LNCAP (cell line): ENCODE data around the gene SERPINE2.

Experiments used
- TF ChIP-seq, protein P1 (sequence below): fragments of 450-650 bp; IDR thresholded peaks from 2 replicates; pipeline ENCODE4 v1.5.1; 2017; ENCODE audit warnings: mild to moderate bottlenecking

Gene SERPINE2

DNA sequence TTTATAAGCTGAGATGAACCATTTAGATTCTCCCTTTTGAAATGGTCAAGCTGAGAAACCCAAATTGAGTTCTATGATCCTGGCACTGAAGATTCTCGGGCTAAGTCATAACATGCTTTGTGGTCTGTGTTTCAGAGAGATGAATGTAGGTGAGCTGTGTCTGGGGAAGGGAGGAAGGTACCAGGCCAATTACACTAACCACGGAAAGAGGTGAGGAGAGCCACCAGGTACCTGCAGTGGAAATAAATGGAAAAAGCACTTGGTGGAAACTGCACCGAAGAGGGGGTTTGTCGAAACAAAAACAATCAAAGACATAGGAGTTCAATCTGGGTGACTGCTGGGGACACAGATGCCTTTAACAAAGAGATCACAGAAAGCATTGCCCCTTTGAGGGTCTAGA, 82.8 kb downstream of the SERPINE2 start:
- TF ChIP-seq, protein P1, sequence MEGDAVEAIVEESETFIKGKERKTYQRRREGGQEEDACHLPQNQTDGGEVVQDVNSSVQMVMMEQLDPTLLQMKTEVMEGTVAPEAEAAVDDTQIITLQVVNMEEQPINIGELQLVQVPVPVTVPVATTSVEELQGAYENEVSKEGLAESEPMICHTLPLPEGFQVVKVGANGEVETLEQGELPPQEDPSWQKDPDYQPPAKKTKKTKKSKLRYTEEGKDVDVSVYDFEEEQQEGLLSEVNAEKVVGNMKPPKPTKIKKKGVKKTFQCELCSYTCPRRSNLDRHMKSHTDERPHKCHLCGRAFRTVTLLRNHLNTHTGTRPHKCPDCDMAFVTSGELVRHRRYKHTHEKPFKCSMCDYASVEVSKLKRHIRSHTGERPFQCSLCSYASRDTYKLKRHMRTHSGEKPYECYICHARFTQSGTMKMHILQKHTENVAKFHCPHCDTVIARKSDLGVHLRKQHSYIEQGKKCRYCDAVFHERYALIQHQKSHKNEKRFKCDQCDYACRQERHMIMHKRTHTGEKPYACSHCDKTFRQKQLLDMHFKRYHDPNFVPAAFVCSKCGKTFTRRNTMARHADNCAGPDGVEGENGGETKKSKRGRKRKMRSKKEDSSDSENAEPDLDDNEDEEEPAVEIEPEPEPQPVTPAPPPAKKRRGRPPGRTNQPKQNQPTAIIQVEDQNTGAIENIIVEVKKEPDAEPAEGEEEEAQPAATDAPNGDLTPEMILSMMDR, result no peak

DNA sequence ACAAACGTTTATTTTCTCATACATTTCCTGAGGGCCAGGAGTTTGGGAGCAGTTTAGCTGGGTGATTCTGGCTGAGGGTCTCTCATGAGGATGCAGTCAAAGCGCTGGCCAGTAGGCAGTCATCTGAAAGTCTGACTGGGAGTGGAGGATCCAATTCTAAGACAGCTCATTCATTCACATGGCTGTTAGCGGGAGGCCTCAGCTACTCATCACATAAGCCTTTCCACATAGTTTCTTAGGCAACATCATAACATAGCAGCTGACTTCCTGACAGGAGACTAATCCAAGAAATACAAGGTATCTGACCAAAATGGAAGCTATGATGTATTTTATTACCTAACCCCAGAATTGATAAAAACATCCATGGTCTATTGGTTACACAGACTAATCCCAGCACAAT, 84.7 kb downstream of the SERPINE2 start:
- TF ChIP-seq, protein P1, result no peak

DNA sequence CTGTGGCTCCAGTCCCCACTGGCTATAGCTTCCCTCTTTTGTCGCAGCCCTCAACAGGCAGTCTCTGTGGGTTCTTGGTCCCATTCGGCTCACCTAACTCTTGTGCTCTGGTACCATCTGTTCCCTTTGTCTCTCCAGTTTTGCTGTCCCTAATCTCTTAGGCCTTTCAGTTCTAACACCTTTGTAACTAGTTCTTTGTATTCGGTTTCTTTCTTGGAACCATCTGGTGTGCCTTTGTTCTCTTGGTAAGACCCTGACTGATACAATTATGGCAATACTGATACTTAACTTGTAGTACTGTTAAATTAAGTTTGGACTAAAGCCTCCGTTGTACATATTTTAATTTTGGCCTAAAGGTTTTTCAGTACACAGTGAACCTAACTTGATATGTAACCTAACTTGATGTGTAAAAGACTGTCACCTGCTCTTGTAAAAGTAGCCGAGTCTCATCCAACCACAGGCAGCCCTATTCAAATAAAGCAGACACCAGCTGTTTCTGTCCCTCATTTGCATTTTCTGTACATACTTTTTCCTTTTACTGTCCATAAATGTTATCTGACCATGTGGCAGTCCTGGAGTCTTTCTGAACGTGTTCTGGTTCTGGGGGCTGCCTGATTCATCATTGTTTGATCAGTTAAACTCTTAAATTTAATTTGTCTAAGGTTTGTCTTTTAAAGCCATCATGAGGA, 86.7 kb downstream of the SERPINE2 start:
- TF ChIP-seq, protein P1, result no peak

GRCh38 chr2:223950448-223951347, 88.4 kb downstream of the SERPINE2 start:
- TF ChIP-seq, protein P1, result no peak

- TF ChIP-seq, protein P1, result no peak
Observed at GRCh38 chr2:223949241-223949840, 89.7 kb downstream of the SERPINE2 start.

GRCh38 chr2:223947711-223948205, 91.3 kb downstream of the SERPINE2 start:
- TF ChIP-seq, protein P1, result no peak

- TF ChIP-seq, protein P1, result no peak
Observed at GRCh38 chr2:223945755-223946154, 93.3 kb downstream of the SERPINE2 start.
